ENCODE measurements around the gene ITSN2.
A peak's percentile ranks its signal among the peaks of the same experiment; 100 is the strongest.
"Not testable (repeated sequence)": the region's sequence is repeated elsewhere in the genome, so short reads cannot be mapped to it uniquely, and the experiment has no call there.

ITSN2 gene

GRCh38 chr2:24345937-24346336 lies 14.4 kb downstream of the ITSN2 start:
- no peak for FAIRE-seq
- no peak for DNase-seq (ENCODE audit: insufficient read length)
- no peak for TF ChIP-seq TAF1 (IDR thresholded peaks at IDR 0.05; ENCODE audit: borderline replicate concordance, low read depth, low read length)
- TF ChIP-seq POLR2AphosphoS5 (IDR thresholded peaks at IDR 0.05; ENCODE audit: low read depth, low read length) = no peak
- no peak for TF ChIP-seq POLR2A (IDR thresholded peaks at IDR 0.05; ENCODE audit: low read depth, low read length)

- FAIRE-seq = peak; percentile 70
- no peak for DNase-seq (ENCODE audit: insufficient read length)
These were observed 17.0 kb downstream of the ITSN2 start for GRCh38 chr2:24343225-24343882.

GRCh38 chr2:24342110-24342910 lies 18.0 kb downstream of the ITSN2 start:
- DNase-seq (ENCODE audit: insufficient read length) (no peak), FAIRE-seq (peak; percentile 96)
- no peak for TF ChIP-seq POLR2AphosphoS5 (IDR thresholded peaks at IDR 0.05; ENCODE audit: low read depth, low read length)
- peak; percentile 33; the same call in 1 of the 2 replicates for TF ChIP-seq POLR2A (IDR thresholded peaks at IDR 0.05; ENCODE audit: low read depth, low read length)

More at GRCh38 chr2:24343225-24343882, 17.0 kb downstream of the ITSN2 start:
- TF ChIP-seq TAF1 (IDR thresholded peaks at IDR 0.05; ENCODE audit: borderline replicate concordance, low read depth, low read length) = no peak
- TF ChIP-seq POLR2AphosphoS5 (IDR thresholded peaks at IDR 0.05; ENCODE audit: low read depth, low read length) = no peak
- no peak for TF ChIP-seq POLR2A (IDR thresholded peaks at IDR 0.05; ENCODE audit: low read depth, low read length)

- FAIRE-seq = no peak
- TF ChIP-seq POLR2A (IDR thresholded peaks at IDR 0.05; ENCODE audit: low read depth, low read length) (no peak), TAF1 (IDR thresholded peaks at IDR 0.05; ENCODE audit: borderline replicate concordance, low read depth, low read length) (no peak), POLR2AphosphoS5 (IDR thresholded peaks at IDR 0.05; ENCODE audit: low read depth, low read length) (no peak)
- no peak for DNase-seq (ENCODE audit: insufficient read length)
These were observed 20.5 kb downstream of the ITSN2 start for GRCh38 chr2:24339856-24340262.

- not testable (repeated sequence) for DNase-seq (ENCODE audit: insufficient read length); FAIRE-seq
These were observed 21.2 kb downstream of the ITSN2 start for GRCh38 chr2:24339098-24339497.

GRCh38 chr2:24337890-24338289 lies 22.4 kb downstream of the ITSN2 start:
- no peak for TF ChIP-seq TAF1 (IDR thresholded peaks at IDR 0.05; ENCODE audit: borderline replicate concordance, low read depth, low read length)
- FAIRE-seq (no peak), DNase-seq (ENCODE audit: insufficient read length) (no peak)

- no peak for DNase-seq (ENCODE audit: insufficient read length)
- TF ChIP-seq POLR2A (IDR thresholded peaks at IDR 0.05; ENCODE audit: low read depth, low read length) (no peak), POLR2AphosphoS5 (IDR thresholded peaks at IDR 0.05; ENCODE audit: low read depth, low read length) (no peak), TAF1 (IDR thresholded peaks at IDR 0.05; ENCODE audit: borderline replicate concordance, low read depth, low read length) (no peak)
- no peak for FAIRE-seq
These were observed 23.5 kb downstream of the ITSN2 start for GRCh38 chr2:24336811-24337210.

GRCh38 chr2:24334245-24334633 lies 26.1 kb downstream of the ITSN2 start:
- TF ChIP-seq POLR2AphosphoS5 (IDR thresholded peaks at IDR 0.05; ENCODE audit: low read depth, low read length) = no peak
- no peak for TF ChIP-seq POLR2A (IDR thresholded peaks at IDR 0.05; ENCODE audit: low read depth, low read length)
- TF ChIP-seq TAF1 (IDR thresholded peaks at IDR 0.05; ENCODE audit: borderline replicate concordance, low read depth, low read length) = no peak
- no peak for FAIRE-seq
- DNase-seq (ENCODE audit: insufficient read length) = no peak

- FAIRE-seq = peak; percentile 53
- TF ChIP-seq TAF1 (IDR thresholded peaks at IDR 0.05; ENCODE audit: borderline replicate concordance, low read depth, low read length) = no peak
- no peak for TF ChIP-seq POLR2AphosphoS5 (IDR thresholded peaks at IDR 0.05; ENCODE audit: low read depth, low read length)
- TF ChIP-seq POLR2A (IDR thresholded peaks at IDR 0.05; ENCODE audit: low read depth, low read length) = no peak
These were observed 27.4 kb downstream of the ITSN2 start for GRCh38 chr2:24332791-24333540.

GRCh38 chr2:24330161-24330560 lies 30.2 kb downstream of the ITSN2 start:
- TF ChIP-seq POLR2AphosphoS5 (IDR thresholded peaks at IDR 0.05; ENCODE audit: low read depth, low read length) (no peak), TAF1 (IDR thresholded peaks at IDR 0.05; ENCODE audit: borderline replicate concordance, low read depth, low read length) (no peak), POLR2A (IDR thresholded peaks at IDR 0.05; ENCODE audit: low read depth, low read length) (no peak; the same call in 1 of the 2 replicates)
- no peak for DNase-seq (ENCODE audit: insufficient read length)
- peak; percentile 71 for FAIRE-seq

More at GRCh38 chr2:24332791-24333540, 27.4 kb downstream of the ITSN2 start:
- no peak for DNase-seq (ENCODE audit: insufficient read length)

GRCh38 chr2:24329700-24330099 lies 30.6 kb downstream of the ITSN2 start:
- TF ChIP-seq POLR2A (IDR thresholded peaks at IDR 0.05; ENCODE audit: low read depth, low read length) = no peak
- no peak for TF ChIP-seq TAF1 (IDR thresholded peaks at IDR 0.05; ENCODE audit: borderline replicate concordance, low read depth, low read length)
- no peak for TF ChIP-seq POLR2AphosphoS5 (IDR thresholded peaks at IDR 0.05; ENCODE audit: low read depth, low read length)
- DNase-seq (ENCODE audit: insufficient read length) (no peak), FAIRE-seq (no peak)

GRCh38 chr2:24328010-24328409 lies 32.3 kb downstream of the ITSN2 start:
- no peak for FAIRE-seq
- no peak for DNase-seq (ENCODE audit: insufficient read length)
- no peak for TF ChIP-seq TAF1 (IDR thresholded peaks at IDR 0.05; ENCODE audit: borderline replicate concordance, low read depth, low read length)

Data from GM12892 (cell line).